NCI-H128 (cell line): Measurements from ENCODE around the gene CNTN4.

ENCODE experiments used
- DNase-seq: peaks from one replicate; lab custom pipeline; 2025; ENCODE audit not compliant: unreplicated experiment; lab: John Stamatoyannopoulos, UW

The CNTN4 gene

DNA sequence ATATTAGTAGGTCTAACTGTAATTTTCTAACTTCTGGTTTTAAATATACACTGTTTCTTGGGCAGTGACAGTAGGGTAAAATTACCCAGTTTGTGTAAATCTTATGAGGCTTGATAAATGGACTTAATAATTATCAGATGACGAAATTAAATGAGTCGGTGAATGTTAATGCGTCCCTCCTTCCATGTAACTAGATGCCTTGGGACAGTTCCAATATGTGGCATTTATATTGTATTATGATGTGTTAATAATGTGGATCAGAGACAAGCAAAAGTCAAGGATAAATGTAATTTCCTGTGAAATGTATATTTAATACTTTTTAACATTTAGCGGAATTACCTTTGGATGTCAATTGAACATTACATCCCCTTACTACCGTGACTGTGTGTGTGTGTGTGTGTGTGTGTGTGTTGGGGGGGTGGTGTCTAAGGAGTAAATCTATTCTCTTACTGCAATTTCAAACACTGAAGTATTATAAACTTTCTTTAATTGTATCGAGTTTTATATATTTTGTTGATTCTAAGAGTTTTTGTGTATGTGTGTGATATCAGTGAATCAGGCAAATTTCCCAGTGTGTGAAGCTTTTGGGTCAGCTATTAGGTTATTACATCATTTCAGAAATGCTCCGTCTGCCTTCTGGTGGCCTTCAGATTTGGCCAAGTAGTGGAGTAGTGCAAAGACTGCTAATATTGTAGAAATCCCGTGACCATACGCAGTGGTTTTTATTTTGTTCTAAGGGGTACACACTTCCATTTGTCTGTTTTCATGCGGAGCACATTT lies 50.1 kb downstream of the CNTN4 start:
- DNase-seq: no peak

DNA sequence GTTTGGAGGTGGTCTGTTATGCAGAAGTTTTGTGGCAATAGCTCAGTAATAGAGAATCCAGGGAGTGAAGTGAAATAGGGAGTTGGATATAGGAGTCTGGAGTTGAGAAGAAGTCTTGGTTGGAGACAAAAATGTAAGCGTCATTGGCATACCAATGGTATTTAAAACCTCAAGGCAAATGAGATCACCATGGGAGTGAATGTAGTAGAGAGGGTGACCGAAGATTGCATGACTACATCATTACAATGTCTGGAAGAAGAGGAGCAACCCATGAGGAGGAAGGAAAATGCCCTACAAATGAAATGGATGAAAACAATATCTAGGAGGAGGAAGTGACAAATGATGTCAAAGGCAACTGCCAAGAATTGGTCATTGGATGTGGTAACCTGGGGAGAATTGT lies 54.4 kb downstream of the CNTN4 start:
- DNase-seq: no peak

DNA sequence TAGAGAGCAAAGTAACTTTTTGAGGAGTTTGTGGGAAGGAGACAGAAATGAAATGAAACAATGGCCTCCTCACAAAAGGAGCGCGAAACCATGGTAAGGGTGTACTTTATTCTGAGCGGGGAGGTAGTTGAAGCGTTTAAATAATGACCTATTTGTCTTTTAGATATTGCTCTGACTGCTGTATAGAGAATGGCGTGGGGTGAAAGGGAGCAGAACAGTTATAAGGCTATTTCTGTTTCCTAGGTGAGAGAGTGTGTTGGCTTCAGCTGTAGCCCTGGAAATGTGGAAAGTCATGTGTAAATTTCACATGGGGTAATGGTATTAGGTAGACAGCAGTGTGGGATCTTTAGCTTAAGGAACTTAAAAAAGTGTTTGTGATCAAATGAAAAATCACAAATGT lies 54.9 kb downstream of the CNTN4 start:
- DNase-seq: no peak

DNA sequence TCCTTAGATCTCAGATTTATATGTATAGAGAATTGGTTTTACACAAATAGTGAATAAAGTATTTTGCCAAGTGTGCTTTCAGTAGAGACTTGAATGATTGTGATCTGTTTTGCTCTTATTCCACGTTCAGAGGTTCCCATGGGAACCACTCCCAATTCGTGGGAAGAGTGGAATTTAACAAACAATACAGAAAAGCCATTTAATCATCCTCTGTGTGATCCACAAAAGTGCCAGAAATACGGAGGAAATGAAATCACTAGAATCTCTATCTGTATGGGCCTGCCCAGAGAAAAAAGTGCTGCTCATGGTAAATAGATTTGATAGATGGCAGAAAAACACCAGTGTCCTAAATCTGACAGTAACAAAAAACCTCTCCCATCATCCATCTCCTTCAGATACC lies 56.0 kb downstream of the CNTN4 start:
- no peak for DNase-seq

DNA sequence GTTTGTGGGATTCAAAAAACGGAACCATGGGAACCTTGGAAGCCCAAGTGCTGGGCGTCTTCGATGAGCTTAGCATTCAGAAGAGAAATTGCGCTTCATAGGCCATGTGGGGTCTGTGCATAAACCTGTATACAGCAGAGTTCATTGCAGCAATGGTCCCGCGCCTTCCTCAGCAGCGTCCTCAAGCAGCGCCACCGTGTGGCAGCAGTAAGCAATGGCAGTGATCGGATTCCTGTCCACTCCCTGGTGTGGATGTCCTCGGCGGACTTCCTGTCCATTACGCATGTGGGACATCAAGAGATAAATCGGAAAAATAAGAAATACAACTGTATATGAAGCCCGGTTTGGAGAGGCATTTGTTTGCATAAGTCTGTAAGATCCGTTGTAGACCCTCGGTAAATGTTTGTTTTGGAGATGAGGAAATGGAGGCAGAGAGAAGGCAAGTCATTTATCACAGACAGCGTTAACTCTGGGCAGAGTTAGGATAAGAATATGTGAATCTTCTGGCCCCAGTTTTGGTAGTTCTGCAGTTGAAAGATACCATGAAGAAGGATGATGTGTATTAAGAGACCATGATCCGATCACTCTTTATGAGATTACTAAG lies 57.7 kb downstream of the CNTN4 start:
- no peak for DNase-seq

DNA sequence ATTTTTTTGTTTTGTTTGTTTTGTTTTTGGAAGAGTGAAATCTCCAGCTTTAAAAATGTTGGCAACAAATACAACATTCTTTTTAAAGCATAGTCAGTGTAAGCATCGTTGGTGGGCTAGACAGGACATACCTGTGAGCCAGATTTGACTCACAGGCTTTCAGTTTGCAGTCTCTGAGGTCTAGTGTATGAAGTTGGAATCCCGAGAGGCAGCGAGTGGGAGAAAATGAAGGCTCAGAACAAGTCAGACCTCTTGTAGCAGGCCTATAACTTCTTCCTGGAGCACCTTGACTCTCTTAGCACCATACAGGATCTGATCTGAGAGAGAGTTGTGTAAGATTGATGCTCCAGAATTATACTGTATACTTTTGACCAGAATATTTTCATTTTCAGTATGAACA lies 60.2 kb downstream of the CNTN4 start:
- DNase-seq: no peak

DNA sequence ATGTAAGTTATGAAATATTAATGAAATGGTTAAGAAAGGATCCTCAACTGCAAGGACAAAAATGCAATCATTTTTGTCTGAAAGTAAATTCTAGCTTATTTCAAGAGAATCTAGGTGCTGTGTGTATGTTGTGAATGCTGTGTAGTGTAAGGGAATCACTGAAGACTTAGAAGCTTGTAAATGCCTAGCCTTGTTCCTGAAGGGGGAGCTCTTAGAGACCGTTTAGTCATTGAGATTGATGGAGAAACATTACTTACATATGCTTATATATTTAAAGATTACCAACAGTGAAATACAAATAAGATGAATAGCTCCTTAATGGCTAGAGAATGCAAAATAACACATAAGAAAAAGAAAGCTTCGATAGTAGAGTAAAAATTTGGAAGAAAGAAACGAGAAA lies 67.9 kb downstream of the CNTN4 start:
- no peak for DNase-seq

DNA sequence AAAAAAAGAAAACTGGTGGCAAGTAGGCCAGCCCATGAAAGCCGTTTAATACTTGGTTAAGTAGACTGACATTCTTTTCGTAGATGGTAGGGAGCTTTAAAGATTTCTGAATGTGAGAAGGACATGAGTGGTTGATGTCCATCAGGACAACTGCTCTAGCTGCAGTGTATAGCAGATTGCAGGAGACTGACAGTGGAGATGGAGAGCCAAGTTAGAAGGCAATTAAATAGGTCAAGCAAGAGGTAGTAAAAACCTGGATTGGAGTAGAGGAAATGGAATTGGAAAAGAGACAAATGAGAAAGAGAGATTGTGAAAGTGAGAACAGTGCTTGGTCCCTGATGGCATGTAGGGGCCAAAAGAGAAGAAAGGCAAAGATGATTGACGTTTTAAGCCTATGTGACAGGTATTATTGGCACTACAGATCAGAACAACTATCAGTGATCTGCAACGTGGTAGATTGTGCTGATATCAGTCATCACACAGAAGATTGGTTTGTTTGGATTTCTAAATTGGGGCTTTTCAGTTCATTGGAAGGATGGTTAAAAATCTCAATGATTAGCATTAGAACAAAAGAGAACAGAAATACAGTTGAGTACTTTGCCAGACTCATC lies 74.0 kb downstream of the CNTN4 start:
- DNase-seq: no peak

DNA sequence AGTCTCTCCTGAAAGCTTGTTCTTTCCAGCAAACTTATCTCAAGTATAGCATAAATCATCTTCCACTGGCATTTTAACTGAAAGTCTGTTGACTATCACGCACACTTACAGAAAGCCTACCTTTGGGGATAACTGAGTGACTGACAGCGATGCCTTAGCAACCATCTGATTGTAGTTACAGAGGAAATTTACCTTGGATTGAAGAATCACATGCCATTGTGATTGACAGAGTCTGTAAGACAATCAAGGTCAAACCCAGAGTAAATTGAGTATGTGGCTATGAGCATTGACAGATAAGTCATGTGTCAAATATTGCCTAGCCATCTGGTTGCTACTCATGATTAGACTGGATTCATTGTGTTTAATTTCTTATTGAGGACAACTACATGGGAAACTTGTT lies 82.0 kb downstream of the CNTN4 start:
- DNase-seq: no peak

DNA sequence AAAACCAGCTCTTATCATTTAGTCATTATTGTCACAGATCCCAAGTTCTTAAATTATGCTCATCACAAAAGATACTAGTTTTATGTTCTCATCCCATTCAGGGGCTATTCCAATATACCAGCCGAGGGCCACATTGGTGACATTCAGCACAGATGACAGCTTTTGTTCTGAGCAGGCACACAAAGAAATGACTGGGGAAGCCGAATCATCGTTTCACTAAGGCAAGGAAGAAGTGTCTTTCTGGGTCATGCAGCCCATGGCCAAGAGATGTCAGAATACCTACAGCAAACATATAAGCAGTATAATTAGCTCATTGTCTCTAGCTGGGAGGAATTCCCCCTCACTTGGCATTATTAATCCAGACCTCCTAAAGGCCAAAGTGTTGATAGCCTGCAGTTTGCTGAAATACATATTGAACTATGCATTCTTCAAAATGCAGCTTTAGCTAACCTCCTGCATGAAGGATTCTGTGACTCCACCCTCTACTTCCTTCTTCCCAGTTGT lies 100.2 kb downstream of the CNTN4 start:
- no peak for DNase-seq

DNA sequence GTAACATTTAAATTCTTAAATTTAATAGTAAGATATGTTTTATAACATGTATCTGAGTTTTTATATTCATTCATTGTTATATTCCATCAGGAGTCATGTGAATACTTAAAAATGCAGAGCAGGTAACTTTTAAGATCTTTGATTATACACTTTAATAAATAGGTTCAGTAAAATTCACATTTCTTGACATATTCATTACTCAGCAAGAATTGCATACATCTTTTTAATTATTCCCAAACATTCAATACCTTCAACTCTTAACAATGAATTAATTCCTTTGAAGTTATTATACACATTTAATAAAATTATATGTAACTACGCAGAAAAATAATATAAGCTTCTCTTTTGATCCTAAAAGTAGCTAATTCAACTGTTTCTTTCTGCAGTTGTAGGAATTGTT lies 105.4 kb downstream of the CNTN4 start:
- no peak for DNase-seq

DNA sequence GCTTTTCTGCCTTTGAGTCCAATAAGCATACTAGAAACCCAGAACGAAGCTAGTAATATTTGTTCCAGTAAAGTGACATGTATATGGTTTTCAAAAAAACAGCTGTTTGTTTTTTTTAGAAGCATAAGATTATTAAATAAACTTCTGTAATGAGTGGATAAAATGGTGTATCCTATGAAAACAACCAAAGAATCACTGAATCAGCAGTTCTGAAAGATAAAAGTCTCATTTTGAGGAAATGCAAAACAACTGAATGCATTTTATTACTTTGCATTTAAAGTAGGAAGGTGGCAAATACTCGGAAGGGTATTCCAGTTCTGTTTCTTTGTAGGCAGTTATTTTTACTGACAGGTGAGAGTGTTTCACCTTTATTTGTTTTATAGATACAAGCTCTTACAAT lies 107.0 kb downstream of the CNTN4 start:
- no peak for DNase-seq

DNA sequence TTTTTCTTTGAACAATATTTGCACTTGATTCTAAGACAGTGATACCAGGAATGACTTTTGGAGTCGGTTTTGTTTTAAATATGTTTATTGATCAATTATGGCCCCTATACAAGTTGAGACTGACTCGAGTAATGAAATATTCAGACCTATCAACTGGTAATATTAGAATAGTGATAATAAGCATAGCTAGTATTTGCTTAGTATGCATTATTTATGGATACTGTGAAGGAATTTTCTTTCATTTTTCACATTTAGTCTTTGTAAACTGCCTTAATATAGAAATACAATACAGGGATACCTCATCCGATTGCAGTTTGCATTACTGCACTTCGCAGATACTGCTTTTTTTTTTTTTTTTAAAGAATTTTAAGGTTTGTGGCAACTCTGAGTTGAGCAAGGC lies 107.9 kb downstream of the CNTN4 start:
- no peak for DNase-seq

DNA sequence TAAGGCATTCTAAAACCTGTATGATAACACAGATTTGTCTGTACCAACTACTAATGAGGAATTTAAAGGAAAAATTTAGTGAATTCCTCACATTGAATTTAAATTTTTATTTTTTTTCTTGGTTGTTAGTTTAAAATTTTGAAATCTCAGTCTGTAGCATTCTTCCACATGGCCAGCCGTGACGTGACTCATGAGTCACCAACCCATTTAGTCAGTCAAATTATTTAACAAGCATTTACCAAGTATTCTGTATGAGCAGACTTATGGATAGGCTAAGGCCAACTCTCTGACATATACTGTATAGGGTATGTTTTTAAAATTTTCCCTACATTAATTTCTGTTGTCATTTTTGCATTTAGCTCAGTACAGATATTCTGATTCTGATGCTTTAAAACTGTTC lies 112.9 kb downstream of the CNTN4 start:
- no peak for DNase-seq

DNA sequence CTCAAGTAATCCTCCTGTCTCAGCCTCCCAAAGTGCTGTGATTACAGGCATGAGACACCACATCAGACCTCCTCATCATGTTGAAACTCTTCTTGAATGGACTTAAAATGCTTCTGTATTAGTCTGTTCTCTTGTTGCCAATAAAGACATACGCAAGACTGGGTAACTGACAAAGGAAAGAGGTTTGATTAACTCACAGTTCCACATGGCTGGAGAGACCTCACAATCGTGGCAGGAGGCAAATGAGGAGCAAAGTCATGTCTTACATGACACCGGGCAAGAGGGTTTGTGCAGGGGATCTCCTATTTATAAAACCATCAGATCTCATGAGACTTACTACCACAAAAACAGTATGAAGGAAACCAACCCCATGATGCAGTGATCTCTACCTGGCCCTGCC lies 113.5 kb downstream of the CNTN4 start:
- DNase-seq: no peak

DNA sequence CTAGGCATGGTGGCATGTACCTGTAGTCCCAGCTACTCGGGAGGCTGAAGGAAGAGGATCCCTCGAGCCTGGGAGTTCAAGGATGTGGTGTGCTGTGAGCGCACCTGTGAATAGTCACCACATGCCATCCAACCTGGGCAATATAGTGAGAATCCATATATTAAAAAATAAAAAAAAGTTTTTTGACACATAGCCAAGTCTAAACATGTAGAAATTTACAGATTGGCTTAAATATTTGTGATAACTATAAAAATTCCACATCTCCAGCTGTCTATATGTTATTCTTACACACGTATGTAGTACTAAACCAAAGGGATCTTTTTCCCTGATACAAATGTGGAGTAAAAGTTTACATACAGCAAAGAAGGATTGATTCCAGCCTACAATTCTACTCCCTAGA lies 119.7 kb downstream of the CNTN4 start:
- DNase-seq: no peak

DNA sequence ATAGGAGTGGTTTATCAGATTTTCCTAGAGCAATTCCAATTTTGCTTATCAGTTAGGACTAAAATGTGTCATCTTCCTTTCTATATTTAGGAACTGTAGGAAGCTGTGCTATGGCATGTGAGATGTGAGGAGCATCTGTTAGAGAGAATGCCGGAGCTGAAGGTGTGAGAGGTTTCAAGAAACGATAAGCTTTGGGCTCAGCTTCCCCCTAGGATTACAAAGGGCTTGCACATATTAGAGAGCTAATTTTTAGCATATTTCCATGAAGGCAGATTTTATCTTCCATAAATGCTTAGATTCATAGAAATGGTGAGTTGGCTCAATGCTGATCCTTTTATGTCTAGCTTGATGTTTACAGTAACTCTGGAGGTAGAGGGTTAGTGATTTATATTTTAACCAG lies 120.2 kb downstream of the CNTN4 start:
- no peak for DNase-seq

DNA sequence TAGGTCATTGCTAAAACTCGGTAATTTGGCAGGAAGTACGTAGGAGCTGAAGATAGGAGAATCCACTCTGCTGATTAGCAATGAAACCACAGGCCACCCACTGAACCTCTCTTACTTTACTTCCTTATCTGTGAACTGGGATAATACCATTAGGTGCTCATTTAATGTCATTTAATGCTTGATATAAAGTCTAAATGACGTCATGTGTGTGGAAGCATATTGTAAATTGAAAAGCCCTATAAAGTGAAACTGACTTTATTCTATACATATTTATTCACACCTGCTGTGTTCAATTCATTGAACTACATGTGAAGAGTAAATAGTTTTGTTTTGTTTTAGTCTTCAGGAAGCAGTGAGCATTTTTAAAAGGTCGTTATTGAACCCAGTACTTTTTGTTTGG lies 137.5 kb downstream of the CNTN4 start:
- DNase-seq: no peak

DNA sequence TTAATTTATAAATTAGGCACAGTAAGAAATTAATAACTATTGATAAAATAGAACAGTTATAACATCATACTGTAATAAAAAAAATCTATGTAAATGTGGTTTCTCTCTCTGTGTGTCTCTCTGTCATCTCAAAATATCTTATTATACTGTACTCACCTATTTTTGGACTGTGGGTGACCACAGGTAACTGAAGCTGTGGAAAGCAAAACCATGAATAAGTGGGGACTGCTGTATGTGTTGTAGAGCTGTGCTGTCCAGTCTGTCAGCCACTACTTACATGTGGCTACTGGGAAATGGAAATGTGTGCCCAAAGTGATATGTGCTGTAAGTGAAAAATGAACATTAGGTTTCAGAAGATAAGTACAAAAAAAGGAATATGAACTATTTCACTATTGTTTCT lies 145.5 kb downstream of the CNTN4 start:
- no peak for DNase-seq

DNA sequence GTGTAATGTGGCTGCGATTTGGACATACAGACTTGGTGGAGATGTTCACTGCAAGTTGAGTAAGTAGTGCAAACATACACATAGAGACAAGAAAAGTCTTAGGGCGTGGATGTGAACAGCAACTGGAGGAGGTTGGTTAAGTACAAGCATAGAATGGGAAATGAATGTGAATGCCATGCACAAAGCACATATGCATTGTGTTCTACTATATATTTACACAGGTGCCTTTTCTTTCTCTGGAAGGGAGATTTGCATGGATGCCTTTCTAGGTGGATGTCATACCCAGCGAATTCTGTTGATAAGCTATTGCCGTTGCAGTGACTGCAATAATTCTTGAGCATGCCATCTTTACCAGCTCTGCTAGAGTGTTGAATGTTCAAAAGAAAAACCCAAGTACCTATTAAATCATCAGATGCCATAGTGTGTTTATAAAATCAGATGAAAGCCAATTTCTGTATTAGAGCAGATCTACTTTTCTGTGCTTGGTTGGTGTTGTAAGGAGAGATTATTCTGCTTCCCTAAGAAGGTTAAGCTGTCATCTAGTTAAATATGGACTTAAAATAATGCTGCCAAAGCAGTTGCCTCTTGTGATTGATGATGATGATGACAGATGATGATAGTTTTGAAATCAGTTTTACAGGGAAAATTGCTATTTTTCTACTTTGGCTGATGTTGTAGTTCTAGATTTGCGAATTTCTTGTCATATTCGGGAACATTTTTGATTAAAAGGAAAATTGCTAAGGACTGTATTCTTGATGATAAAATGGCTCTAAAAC lies 148.4 kb downstream of the CNTN4 start:
- DNase-seq: no peak

DNA sequence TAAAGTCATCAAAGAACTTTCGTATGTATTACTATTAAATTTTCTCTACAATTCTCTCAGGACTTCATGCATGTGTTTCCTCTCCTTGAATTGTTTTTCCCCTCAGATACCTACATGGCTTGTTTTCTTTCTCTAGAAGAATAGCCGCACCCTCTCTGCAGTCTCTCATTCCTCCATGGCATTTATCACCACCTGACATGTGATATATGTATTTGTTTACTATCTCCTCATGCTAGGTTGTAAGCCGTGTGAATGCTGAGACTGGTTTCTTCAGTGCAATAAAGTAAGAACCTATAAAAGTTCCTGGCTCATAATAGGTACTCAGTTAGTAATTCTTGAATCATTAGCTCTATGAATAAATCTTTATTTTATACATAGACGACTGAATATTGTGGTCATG lies 149.2 kb downstream of the CNTN4 start:
- DNase-seq: no peak

DNA sequence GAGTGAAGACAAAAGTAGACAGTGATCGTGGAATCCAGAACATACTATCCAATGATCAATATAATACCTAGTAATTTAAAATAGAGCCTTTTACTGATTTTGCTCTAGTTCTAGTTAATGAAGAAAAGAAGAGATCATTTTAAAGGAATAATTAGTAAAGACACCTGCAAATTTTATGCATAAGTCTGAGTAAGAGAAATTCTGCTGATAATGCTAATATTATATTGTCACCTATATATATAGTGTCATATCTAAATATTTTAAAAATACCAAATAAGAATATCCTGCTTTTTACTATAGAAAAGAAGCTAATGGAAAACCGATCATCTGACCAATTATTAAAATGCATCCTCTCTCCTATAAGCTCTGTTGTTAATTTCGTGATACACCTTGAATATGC lies 152.1 kb downstream of the CNTN4 start:
- DNase-seq: no peak
